ENCODE measurements around the gene LSMEM2.

DNA sequence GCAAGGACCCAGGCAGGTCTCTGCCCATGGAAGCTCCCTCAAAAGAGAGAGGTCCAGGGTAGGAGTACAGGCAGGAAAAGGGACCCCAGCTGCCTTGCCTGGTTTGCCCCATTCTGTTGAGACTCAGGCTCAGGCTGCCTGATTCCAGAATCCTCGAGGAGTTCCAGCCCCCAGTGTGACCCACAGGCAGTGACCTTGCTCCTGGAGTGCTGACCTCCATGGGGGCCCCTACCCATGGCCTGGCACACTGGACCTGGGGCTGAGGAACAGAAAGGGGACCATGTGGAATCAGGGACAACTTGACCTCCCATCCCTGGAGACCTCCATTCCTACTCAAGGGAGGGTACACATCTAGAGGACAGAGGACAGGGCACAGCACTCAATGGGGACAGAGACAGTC lies 13.3 kb upstream of the LSMEM2 start:
- TF ChIP-seq POLR2AphosphoS5 (IDR thresholded peaks at IDR 0.05; ENCODE audit: insufficient read depth in 1 of 2, low read depth in 1 of 2) = no peak
- TF ChIP-seq, protein P1, sequence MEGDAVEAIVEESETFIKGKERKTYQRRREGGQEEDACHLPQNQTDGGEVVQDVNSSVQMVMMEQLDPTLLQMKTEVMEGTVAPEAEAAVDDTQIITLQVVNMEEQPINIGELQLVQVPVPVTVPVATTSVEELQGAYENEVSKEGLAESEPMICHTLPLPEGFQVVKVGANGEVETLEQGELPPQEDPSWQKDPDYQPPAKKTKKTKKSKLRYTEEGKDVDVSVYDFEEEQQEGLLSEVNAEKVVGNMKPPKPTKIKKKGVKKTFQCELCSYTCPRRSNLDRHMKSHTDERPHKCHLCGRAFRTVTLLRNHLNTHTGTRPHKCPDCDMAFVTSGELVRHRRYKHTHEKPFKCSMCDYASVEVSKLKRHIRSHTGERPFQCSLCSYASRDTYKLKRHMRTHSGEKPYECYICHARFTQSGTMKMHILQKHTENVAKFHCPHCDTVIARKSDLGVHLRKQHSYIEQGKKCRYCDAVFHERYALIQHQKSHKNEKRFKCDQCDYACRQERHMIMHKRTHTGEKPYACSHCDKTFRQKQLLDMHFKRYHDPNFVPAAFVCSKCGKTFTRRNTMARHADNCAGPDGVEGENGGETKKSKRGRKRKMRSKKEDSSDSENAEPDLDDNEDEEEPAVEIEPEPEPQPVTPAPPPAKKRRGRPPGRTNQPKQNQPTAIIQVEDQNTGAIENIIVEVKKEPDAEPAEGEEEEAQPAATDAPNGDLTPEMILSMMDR (IDR thresholded peaks at IDR 0.05) = no peak

All from vagina (tissue), 2 donors.